Measurements from ENCODE around the gene SLC29A1.

SLC29A1 gene

DNA sequence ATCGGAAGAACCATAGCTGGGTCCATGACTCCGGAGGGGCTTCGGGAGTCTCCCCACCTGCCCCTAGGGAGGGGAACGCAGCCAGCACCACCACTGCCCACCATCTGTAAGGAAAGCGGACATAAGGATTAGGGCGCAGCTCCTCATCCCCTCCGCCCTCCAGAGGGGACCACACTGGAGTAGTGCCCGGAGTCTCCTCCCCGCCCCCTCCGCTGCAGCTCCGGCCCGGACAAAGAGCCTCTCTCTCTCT, 33.3 kb downstream of the SLC29A1 start:
- peak overlapping the region; percentile 75 to 93 (median 90) for H3K27ac ChIP-seq
- H3K27me3 ChIP-seq, result no peaks in the 10 kb centered on the region
- H3K4me3 ChIP-seq, result peak overlapping the region; percentile 77 to 91 (median 88)
- H4K20me1 ChIP-seq, result peaks cover 63 to 94% (median 86%) of the 10 kb centered on the region in 11 experiments
- H3K4me1 ChIP-seq, result peaks cover 64 to 92% (median 86%) of the 10 kb centered on the region in 10 experiments
- no peak for TF ChIP-seq Cebpa-rat (IDR thresholded peaks at IDR 0.05)
- H3K4me2 ChIP-seq, result peak overlapping the region; percentile 92 to 99 (median 97)
- H3K9ac ChIP-seq, result peak overlapping the region; percentile 86 to 94 (median 90)
- H3K9me3 ChIP-seq (replicated peaks in 1 of 11), result no peaks in the 10 kb centered on the region
- peaks cover 69 to 83% (median 74%) of the 10 kb centered on the region in 11 experiments for H3K36me3 ChIP-seq

DNA sequence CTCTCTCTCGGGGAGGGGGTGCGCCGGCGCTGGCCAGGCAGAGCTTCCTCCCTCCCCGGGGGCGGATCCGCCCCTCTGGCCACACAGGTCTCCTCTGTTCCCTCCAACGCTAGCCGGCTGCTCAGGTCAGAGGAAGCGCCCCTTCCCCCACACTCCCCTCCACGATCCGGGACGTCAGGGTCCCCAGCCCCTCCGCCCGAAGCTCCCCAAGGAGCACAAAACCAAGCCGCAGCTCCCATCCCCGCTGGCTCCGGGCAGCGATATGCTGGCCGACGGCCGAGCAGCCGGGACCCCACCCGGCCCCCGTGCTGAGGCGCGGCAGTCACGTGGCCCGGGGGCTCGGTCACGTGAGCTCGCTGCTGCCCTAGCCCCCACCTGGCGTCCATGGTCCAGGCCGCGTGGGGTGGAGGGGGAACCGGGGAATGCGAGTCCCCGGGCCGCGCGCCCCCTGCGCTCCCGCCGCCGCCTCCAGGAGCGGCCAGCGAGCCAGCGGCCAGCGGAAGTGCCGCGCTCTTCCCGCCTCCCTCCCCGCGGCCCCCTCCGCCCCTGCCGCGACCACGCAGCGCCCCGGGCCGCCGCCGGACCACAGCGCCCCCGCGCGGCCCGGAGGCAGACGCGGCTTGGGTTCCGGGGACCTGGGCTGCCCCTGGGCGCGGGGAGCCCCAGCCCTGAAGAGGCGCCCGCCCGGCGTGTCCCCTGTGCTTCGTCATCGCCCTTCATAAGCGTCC, 33.8 kb downstream of the SLC29A1 start, which contains the start of gene SLC35B2:
SLC35B2 (minus strand) TSS at position 504 of the 728 bp plus-strand sequence; CDS start at position 386, 118 bp downstream.
- H3K4me2 ChIP-seq, result peak within 1 kb of the TSS; percentile 92 to 99 (median 97)
- no peaks in the 10 kb centered on the region for H3K27me3 ChIP-seq
- peak within 1 kb of the TSS; percentile 75 to 93 (median 90) for H3K27ac ChIP-seq
- peaks cover 69 to 83% (median 74%) of the 10 kb centered on the region in 11 experiments for H3K36me3 ChIP-seq
- H3K4me1 ChIP-seq, result peaks cover 65 to 92% (median 86%) of the 10 kb centered on the region in 10 experiments
- no peak for TF ChIP-seq Cebpa-rat (IDR thresholded peaks at IDR 0.05)
- H4K20me1 ChIP-seq, result peaks cover 60 to 94% (median 86%) of the 10 kb centered on the region in 11 experiments
- no peaks in the 10 kb centered on the region for H3K9me3 ChIP-seq (replicated peaks in 1 of 11)
- peak within 1 kb of the TSS; percentile 86 to 94 (median 90) for H3K9ac ChIP-seq
- peak within 1 kb of the TSS; percentile 77 to 91 (median 88) for H3K4me3 ChIP-seq

DNA sequence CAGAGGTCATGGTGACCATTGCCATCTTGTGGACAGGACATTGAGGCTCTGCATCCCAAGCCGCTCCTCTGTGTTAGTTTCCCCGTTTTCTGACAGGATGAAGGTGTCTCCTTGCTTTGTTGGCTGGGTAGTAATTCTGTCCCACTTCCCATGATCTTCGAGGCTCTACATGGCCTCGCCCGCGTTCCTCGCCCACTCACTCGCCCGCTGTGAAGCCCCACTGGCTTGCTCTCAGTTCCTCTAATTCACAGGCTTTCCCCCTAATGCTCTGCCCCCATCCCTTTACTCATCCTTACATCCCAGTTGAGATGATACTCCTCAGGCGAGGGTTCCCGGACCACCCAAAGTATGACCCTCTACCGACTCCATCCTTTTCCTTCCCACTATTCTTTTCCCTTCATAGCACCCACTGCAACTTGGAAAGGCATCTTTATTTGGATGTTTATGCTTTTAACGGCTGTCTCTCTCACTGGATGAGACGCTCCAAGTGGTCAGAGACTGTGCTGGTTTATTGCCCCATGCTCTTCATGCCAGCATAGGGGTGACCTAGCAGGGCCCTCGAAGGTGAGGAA, 34.4 kb downstream of the SLC29A1 start:
- Histone ChIP-seq H3K36me3 (peaks cover 62 to 83% (median 72%) of the 10 kb centered on the region in 11 experiments), H3K27ac (peak overlapping the region; percentile 75 to 93 (median 90)), H3K9ac (peak overlapping the region; percentile 86 to 94 (median 90)), H3K9me3 (replicated peaks in 1 of 11) (no peaks in the 10 kb centered on the region), H3K27me3 (no peaks in the 10 kb centered on the region), H3K4me1 (peaks cover 72 to 92% (median 86%) of the 10 kb centered on the region in 10 experiments), H3K4me3 (peak overlapping the region; percentile 77 to 91 (median 88)), H4K20me1 (peaks cover 54 to 94% (median 86%) of the 10 kb centered on the region in 11 experiments), H3K4me2 (peak overlapping the region; percentile 92 to 99 (median 97))
- TF ChIP-seq Cebpa-rat (IDR thresholded peaks at IDR 0.05), result no peak

DNA sequence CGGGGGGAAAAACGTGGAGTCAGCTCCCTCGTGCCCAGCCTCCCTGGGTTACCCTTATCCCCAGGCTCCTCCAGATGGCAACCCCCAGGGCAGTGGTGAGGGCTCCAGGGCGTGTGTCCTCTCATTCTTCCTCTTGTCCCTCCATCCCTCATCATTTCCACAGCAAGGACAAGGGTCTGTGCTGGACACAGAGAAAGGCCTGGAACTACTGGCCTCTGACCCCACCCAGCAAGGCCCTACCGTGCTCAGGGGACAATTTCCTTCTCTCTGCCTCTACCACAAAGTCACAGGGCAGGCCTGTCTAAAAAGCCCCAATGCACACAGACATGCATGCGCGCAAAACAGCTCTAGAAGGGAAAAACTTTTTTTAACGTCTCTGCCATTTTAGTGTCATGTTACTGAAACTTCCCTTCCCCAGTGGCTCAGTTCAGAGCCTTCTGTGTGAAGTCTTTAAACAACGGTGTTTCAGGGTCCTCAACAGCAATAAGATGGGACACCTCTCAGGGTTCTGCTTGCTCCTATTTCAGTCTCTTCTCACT, 35.0 kb downstream of the SLC29A1 start:
- H3K4me1 ChIP-seq, result peaks cover 77 to 91% (median 86%) of the 10 kb centered on the region in 10 experiments
- H3K27ac ChIP-seq, result peak overlapping the region in 10 of 11 experiments; percentile 86 to 93 (median 90); a peak in 18 of 22 replicates
- H3K4me2 ChIP-seq, result peak overlapping the region; percentile 92 to 99 (median 97)
- peak overlapping the region; percentile 86 to 94 (median 90); a peak in 19 of 22 replicates for H3K9ac ChIP-seq
- TF ChIP-seq Cebpa-rat (IDR thresholded peaks at IDR 0.05), result no peak
- H4K20me1 ChIP-seq, result peaks cover 48 to 94% (median 85%) of the 10 kb centered on the region in 11 experiments
- peak overlapping the region in 4 of 10 experiments; percentile 3 to 91 (median 82); a peak in 4 of 20 replicates for H3K4me3 ChIP-seq
- H3K9me3 ChIP-seq (replicated peaks in 1 of 11), result no peaks in the 10 kb centered on the region
- peaks cover 57 to 77% (median 67%) of the 10 kb centered on the region in 11 experiments for H3K36me3 ChIP-seq
- H3K27me3 ChIP-seq, result no peaks in the 10 kb centered on the region

DNA sequence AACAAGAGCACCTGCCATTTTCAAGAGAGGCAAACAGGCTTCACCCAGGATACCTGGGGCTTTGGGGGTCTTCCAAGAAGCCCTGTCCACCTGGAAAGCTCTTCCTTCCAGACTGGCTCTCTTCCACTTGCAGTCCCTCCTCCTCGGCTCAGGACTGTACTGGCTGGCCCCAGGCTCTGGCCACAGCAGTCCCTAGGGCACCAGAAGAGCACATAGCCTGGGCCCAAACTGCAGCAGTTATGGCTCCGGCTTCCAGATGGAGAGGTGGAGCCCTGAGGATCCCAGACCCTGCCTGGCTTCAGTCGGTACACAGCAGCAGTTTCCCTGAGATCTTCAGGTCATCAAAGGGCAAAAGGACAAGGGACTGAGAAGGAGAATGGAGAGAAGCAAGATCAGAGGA, 35.5 kb downstream of the SLC29A1 start:
- H3K4me3 ChIP-seq, result peak overlapping the region in 1 of 10 experiments; percentile 3; a peak in 2 of 20 replicates
- H3K4me2 ChIP-seq, result peak overlapping the region in 6 of 11 experiments; percentile 97 to 99 (median 98); a peak in 11 of 22 replicates
- H3K27me3 ChIP-seq, result no peaks in the 10 kb centered on the region
- peaks cover 43 to 93% (median 85%) of the 10 kb centered on the region in 11 experiments for H4K20me1 ChIP-seq
- peaks cover 51 to 72% (median 62%) of the 10 kb centered on the region in 11 experiments for H3K36me3 ChIP-seq
- no peak for TF ChIP-seq Cebpa-rat (IDR thresholded peaks at IDR 0.05)
- H3K9ac ChIP-seq, result peak overlapping the region in 6 of 11 experiments; percentile 25 to 91 (median 46); a peak in 7 of 22 replicates
- peaks cover 79 to 88% (median 83%) of the 10 kb centered on the region in 10 experiments for H3K4me1 ChIP-seq
- H3K9me3 ChIP-seq (replicated peaks in 1 of 11), result no peaks in the 10 kb centered on the region
- peak overlapping the region in 6 of 11 experiments; percentile 9 to 93 (median 89); a peak in 9 of 22 replicates for H3K27ac ChIP-seq

DNA sequence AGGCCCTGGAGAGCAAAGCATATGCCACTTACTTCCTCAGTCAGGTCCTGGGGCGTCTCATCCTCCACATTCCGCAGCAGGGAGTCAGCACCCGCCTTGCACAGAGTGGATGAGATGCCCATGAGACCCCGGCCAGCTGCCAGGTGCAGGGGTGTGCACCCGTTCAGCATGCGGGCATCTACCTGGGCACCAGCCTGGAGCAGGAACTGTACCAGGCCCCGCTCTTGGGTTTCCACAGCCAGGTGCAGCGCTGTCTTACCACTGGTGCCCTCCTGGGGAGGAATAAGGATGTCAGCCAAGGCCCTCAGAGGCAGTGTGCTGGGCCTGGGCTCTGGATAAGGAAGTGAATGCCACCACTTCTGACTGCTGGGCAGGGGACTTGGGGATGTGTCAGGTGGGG, 36.6 kb downstream of the SLC29A1 start:
- H3K27ac ChIP-seq, result 0 out of 22 replicates have a peak overlapping the region, but pooled peaks of 1 of the 11 experiments have one; percentile 9
- peak overlapping the region in 4 of 11 experiments; percentile 9 to 91 (median 12); a peak in 2 of 22 replicates for H3K9ac ChIP-seq
- no peaks in the 10 kb centered on the region for H3K9me3 ChIP-seq (replicated peaks in 1 of 11)
- no peak for TF ChIP-seq Cebpa-rat (IDR thresholded peaks at IDR 0.05)
- peak overlapping the region in 7 of 11 experiments; percentile 0 to 100 (median 99); a peak in 7 of 22 replicates for H3K4me2 ChIP-seq
- H4K20me1 ChIP-seq, result peaks cover 32 to 86% (median 77%) of the 10 kb centered on the region in 11 experiments; a peak in 21 of 22 replicates
- peaks cover 41 to 61% (median 51%) of the 10 kb centered on the region in 11 experiments for H3K36me3 ChIP-seq
- no peaks in the 10 kb centered on the region for H3K27me3 ChIP-seq
- H3K4me1 ChIP-seq, result peaks cover 71 to 79% (median 76%) of the 10 kb centered on the region in 10 experiments
- no peak overlapping the region; a peak in 1 of 20 replicates for H3K4me3 ChIP-seq

DNA sequence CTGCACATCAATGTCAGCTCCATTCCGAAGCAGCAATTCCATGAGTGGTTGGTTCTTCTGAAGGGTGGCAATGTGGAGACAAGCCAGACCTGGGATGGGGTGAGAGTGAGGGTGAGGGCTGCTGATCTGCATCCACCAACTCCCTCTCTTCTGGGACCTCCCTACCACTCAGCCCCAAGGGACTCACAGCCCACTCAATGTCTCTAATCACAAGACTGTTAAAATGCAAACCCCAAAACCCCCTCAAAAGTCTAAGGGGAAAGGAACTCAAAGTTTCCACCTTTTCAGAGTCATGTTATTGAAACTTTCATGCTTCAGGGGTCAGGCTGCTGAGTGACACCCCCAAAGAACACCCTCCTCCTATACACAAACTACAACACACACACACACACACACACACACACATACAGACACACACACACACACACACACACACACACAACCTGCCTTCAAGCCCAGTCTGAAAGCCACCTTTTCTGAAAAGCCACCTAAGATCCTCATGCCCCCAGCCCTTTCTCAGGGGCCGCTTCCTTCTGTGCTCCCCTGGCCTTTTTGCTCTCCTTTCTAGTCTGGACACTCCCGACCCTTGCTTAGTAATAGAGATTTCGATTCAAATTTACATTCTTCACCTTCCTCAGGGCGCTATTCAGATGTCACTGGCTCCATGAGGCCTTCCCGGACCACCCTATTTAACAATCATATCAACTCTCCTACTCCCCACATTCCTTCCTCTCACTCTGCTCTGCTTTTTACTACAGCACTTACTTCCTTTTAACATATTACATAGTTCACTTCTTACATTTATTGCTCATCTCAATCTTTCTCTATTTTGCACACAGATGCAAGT, 37.3 kb downstream of the SLC29A1 start:
- 0 out of 22 replicates have a peak overlapping the region, but pooled peaks of 1 of the 11 experiments have one; percentile 9 for H3K27ac ChIP-seq
- H3K4me1 ChIP-seq, result peaks cover 66 to 74% (median 71%) of the 10 kb centered on the region in 10 experiments
- H4K20me1 ChIP-seq, result peaks cover 26 to 80% (median 71%) of the 10 kb centered on the region in 11 experiments; a peak in 21 of 22 replicates
- peak overlapping the region in 1 of 10 experiments; percentile 96; a peak in 1 of 20 replicates for H3K4me3 ChIP-seq
- H3K4me2 ChIP-seq, result peak overlapping the region; percentile 8 to 100 (median 99); a peak in 15 of 22 replicates
- TF ChIP-seq Cebpa-rat (IDR thresholded peaks at IDR 0.05), result no peak
- H3K9ac ChIP-seq, result peak overlapping the region in 9 of 11 experiments; percentile 10 to 91 (median 28); a peak in 10 of 22 replicates
- peaks cover 37 to 54% (median 46%) of the 10 kb centered on the region in 11 experiments for H3K36me3 ChIP-seq
- H3K9me3 ChIP-seq (replicated peaks in 1 of 11), result no peaks in the 10 kb centered on the region
- no peaks in the 10 kb centered on the region for H3K27me3 ChIP-seq

All from BLaER1 treated with 17β-estradiol and CSF1 and Interleukin-3, amounts not matched to agents 10 nM and 100 nM (cell line).